HG03097 (cell line): ENCODE results near the gene WASF2.

Experiments
- ATAC-seq: cut with Tn5 transposase; IDR thresholded peaks from one replicate; pipeline ENCODE4 v1.9.1; 2021; ENCODE audit not compliant: unreplicated experiment, low FRiP score

The WASF2 gene

GRCh38 chr1:27381969-27382762 lies 107.8 kb downstream of the WASF2 start:
- ATAC-seq = no peak

- no peak for ATAC-seq
Observed at GRCh38 chr1:27380766-27381733, 108.9 kb downstream of the WASF2 start.

GRCh38 chr1:27380224-27380623 lies 109.7 kb downstream of the WASF2 start:
- ATAC-seq = no peak

- no peak for ATAC-seq
Observed at GRCh38 chr1:27379564-27380122, 110.3 kb downstream of the WASF2 start.

GRCh38 chr1:27377760-27378495 lies 112.0 kb downstream of the WASF2 start:
- ATAC-seq = no peak

- no peak for ATAC-seq
Observed at GRCh38 chr1:27374362-27375086, 115.4 kb downstream of the WASF2 start, which contains the start of gene FCN3. Gene FCN3 (minus strand): TSS chr1:27374824. CDS start chr1:27374818, 6 bp downstream.

- ATAC-seq = no peak
Observed at GRCh38 chr1:27372808-27373690, 116.9 kb downstream of the WASF2 start.

- no peak for ATAC-seq
Observed at GRCh38 chr1:27372022-27372807, 117.8 kb downstream of the WASF2 start.

- no peak for ATAC-seq
Observed at GRCh38 chr1:27368869-27369582, 120.9 kb downstream of the WASF2 start.

- no peak for ATAC-seq
Observed at GRCh38 chr1:27367160-27367650, 122.8 kb downstream of the WASF2 start.

- peak; percentile 24 for ATAC-seq
Observed at GRCh38 chr1:27366411-27367159, 123.4 kb downstream of the WASF2 start, which contains the start of gene MAP3K6. Gene MAP3K6 (minus strand): TSS chr1:27366961. CDS start chr1:27366597, 364 bp downstream.

- peak; percentile 40 for ATAC-seq
Observed at GRCh38 chr1:27366113-27366410, 123.9 kb downstream of the WASF2 start.

GRCh38 chr1:27365372-27366112 lies 124.4 kb downstream of the WASF2 start:
- no peak for ATAC-seq

GRCh38 chr1:27364696-27365371 lies 125.1 kb downstream of the WASF2 start:
- ATAC-seq = no peak
